ENCODE measurements around the gene RRM2. TPM values are rescaled to one million over a fixed set of nuclear protein-coding genes. Genes with fewer than 3 reads are reported as not detected.

The RRM2 gene
- polyA plus RNA-seq, 2 donors: 14.8 to 43.2 TPM

GRCh38 chr2:10137053-10137843, 14.7 kb downstream of the RRM2 start:
- Histone ChIP-seq H3K27me3 (ENCODE audit: control insufficient read depth in 1 of 2, insufficient read depth in 2 of 2, low read length in 2 of 2) (no peaks in the 10 kb centered on the region), H3K9me3 (ENCODE audit: control insufficient read depth in 2 of 2, insufficient read depth in 1 of 2, low read depth in 1 of 2, low read length in 1 of 2) (no peaks in the 10 kb centered on the region), H3K4me3 (ENCODE audit: low read depth in 1 of 2, low read length in 2 of 2) (no peak overlapping the region), H3K4me1 (ENCODE audit: control insufficient read depth in 2 of 2, insufficient read depth in 2 of 2, low read length in 1 of 2) (peaks cover 0 to 7% of the 10 kb centered on the region in 2 donors), H3K36me3 (ENCODE audit: control insufficient read depth in 2 of 2, insufficient read depth in 2 of 2, low read length in 1 of 2) (no peaks in the 10 kb centered on the region), H3K27ac (ENCODE audit: low read depth in 2 of 2, low read length in 1 of 2) (no peak overlapping the region)
- WGBS, 2 donors: 71 to 83% methylated on average over 10 of the region's 10 CpGs

GRCh38 chr2:10139536-10139935, 17.0 kb downstream of the RRM2 start:
- H3K9me3 ChIP-seq (ENCODE audit: control insufficient read depth in 2 of 2, insufficient read depth in 1 of 2, low read depth in 1 of 2, low read length in 1 of 2): no peaks in the 10 kb centered on the region
- no peaks in the 10 kb centered on the region for H3K27me3 ChIP-seq (ENCODE audit: control insufficient read depth in 1 of 2, insufficient read depth in 2 of 2, low read length in 2 of 2)
- no peak overlapping the region for H3K27ac ChIP-seq (ENCODE audit: low read depth in 2 of 2, low read length in 1 of 2)
- WGBS, 2 donors: 90 to 92% methylated on average over 6 of the region's 6 CpGs
- no peak overlapping the region for H3K4me3 ChIP-seq (ENCODE audit: low read depth in 1 of 2, low read length in 2 of 2)
- H3K4me1 ChIP-seq (ENCODE audit: control insufficient read depth in 2 of 2, insufficient read depth in 2 of 2, low read length in 1 of 2): peaks cover 0 to 7% of the 10 kb centered on the region in 2 donors
- H3K36me3 ChIP-seq (ENCODE audit: control insufficient read depth in 2 of 2, insufficient read depth in 2 of 2, low read length in 1 of 2): no peaks in the 10 kb centered on the region

- H3K36me3 ChIP-seq (ENCODE audit: control insufficient read depth in 2 of 2, insufficient read depth in 2 of 2, low read length in 1 of 2): no peaks in the 10 kb centered on the region
- H3K9me3 ChIP-seq (ENCODE audit: control insufficient read depth in 2 of 2, insufficient read depth in 1 of 2, low read depth in 1 of 2, low read length in 1 of 2): no peaks in the 10 kb centered on the region
- peaks cover 0 to 7% of the 10 kb centered on the region in 2 donors for H3K4me1 ChIP-seq (ENCODE audit: control insufficient read depth in 2 of 2, insufficient read depth in 2 of 2, low read length in 1 of 2)
- H3K4me3 ChIP-seq (ENCODE audit: low read depth in 1 of 2, low read length in 2 of 2): no peak overlapping the region
- no peaks in the 10 kb centered on the region for H3K27me3 ChIP-seq (ENCODE audit: control insufficient read depth in 1 of 2, insufficient read depth in 2 of 2, low read length in 2 of 2)
- H3K27ac ChIP-seq (ENCODE audit: low read depth in 2 of 2, low read length in 1 of 2): no peak overlapping the region
- 85 to 87% methylated on average over 16 of the region's 16 CpGs for WGBS, 2 donors
Observed at GRCh38 chr2:10140841-10141610, 18.5 kb downstream of the RRM2 start.

- Histone ChIP-seq H3K9me3 (ENCODE audit: control insufficient read depth in 2 of 2, insufficient read depth in 1 of 2, low read depth in 1 of 2, low read length in 1 of 2) (no peaks in the 10 kb centered on the region), H3K36me3 (ENCODE audit: control insufficient read depth in 2 of 2, insufficient read depth in 2 of 2, low read length in 1 of 2) (no peaks in the 10 kb centered on the region)
- 73 to 77% methylated on average over 32 of the region's 32 CpGs for WGBS, 2 donors
Observed at GRCh38 chr2:10141736-10142639, 19.4 kb downstream of the RRM2 start.

GRCh38 chr2:10142640-10142965, 20.1 kb downstream of the RRM2 start:
- H3K9me3 ChIP-seq (ENCODE audit: control insufficient read depth in 2 of 2, insufficient read depth in 1 of 2, low read depth in 1 of 2, low read length in 1 of 2): no peaks in the 10 kb centered on the region
- H3K27me3 ChIP-seq (ENCODE audit: control insufficient read depth in 1 of 2, insufficient read depth in 2 of 2, low read length in 2 of 2): no peaks in the 10 kb centered on the region
- peaks cover 0 to 3% of the 10 kb centered on the region in 2 donors for H3K4me1 ChIP-seq (ENCODE audit: control insufficient read depth in 2 of 2, insufficient read depth in 2 of 2, low read length in 1 of 2)
- no peak overlapping the region for H3K4me3 ChIP-seq (ENCODE audit: low read depth in 1 of 2, low read length in 2 of 2)
- H3K36me3 ChIP-seq (ENCODE audit: control insufficient read depth in 2 of 2, insufficient read depth in 2 of 2, low read length in 1 of 2): no peaks in the 10 kb centered on the region
- WGBS, 2 donors: 92 to 96% methylated on average over 11 of the region's 11 CpGs
- no peak overlapping the region for H3K27ac ChIP-seq (ENCODE audit: low read depth in 2 of 2, low read length in 1 of 2)

More at GRCh38 chr2:10141736-10142639, 19.4 kb downstream of the RRM2 start:
- peaks cover 0 to 9% of the 10 kb centered on the region in 2 donors for H3K4me1 ChIP-seq (ENCODE audit: control insufficient read depth in 2 of 2, insufficient read depth in 2 of 2, low read length in 1 of 2)
- no peak overlapping the region for H3K27ac ChIP-seq (ENCODE audit: low read depth in 2 of 2, low read length in 1 of 2)
- no peaks in the 10 kb centered on the region for H3K27me3 ChIP-seq (ENCODE audit: control insufficient read depth in 1 of 2, insufficient read depth in 2 of 2, low read length in 2 of 2)
- no peak overlapping the region for H3K4me3 ChIP-seq (ENCODE audit: low read depth in 1 of 2, low read length in 2 of 2)

- WGBS, 2 donors: 67 to 77% methylated on average over 16 of the region's 16 CpGs
- Histone ChIP-seq H3K36me3 (ENCODE audit: control insufficient read depth in 2 of 2, insufficient read depth in 2 of 2, low read length in 1 of 2) (no peaks in the 10 kb centered on the region), H3K9me3 (ENCODE audit: control insufficient read depth in 2 of 2, insufficient read depth in 1 of 2, low read depth in 1 of 2, low read length in 1 of 2) (no peaks in the 10 kb centered on the region), H3K27ac (ENCODE audit: low read depth in 2 of 2, low read length in 1 of 2) (peak overlapping the region in 1 of 2 donors; percentile 2), H3K4me1 (ENCODE audit: control insufficient read depth in 2 of 2, insufficient read depth in 2 of 2, low read length in 1 of 2) (peaks cover 0 to 2% of the 10 kb centered on the region in 2 donors), H3K4me3 (ENCODE audit: low read depth in 1 of 2, low read length in 2 of 2) (no peak overlapping the region), H3K27me3 (ENCODE audit: control insufficient read depth in 1 of 2, insufficient read depth in 2 of 2, low read length in 2 of 2) (no peaks in the 10 kb centered on the region)
Observed at GRCh38 chr2:10144771-10145518, 22.4 kb downstream of the RRM2 start.

- no peaks in the 10 kb centered on the region for H3K36me3 ChIP-seq (ENCODE audit: control insufficient read depth in 2 of 2, insufficient read depth in 2 of 2, low read length in 1 of 2)
- no peak overlapping the region for H3K27ac ChIP-seq (ENCODE audit: low read depth in 2 of 2, low read length in 1 of 2)
- no peaks in the 10 kb centered on the region for H3K9me3 ChIP-seq (ENCODE audit: control insufficient read depth in 2 of 2, insufficient read depth in 1 of 2, low read depth in 1 of 2, low read length in 1 of 2)
- H3K27me3 ChIP-seq (ENCODE audit: control insufficient read depth in 1 of 2, insufficient read depth in 2 of 2, low read length in 2 of 2): no peaks in the 10 kb centered on the region
- H3K4me1 ChIP-seq (ENCODE audit: control insufficient read depth in 2 of 2, insufficient read depth in 2 of 2, low read length in 1 of 2): peaks cover 0 to 2% of the 10 kb centered on the region in 2 donors
- no peak overlapping the region for H3K4me3 ChIP-seq (ENCODE audit: low read depth in 1 of 2, low read length in 2 of 2)
- 82 to 85% methylated on average over 13 of the region's 13 CpGs for WGBS, 2 donors
Observed at GRCh38 chr2:10145519-10146357, 23.2 kb downstream of the RRM2 start.

- Histone ChIP-seq H3K9me3 (ENCODE audit: control insufficient read depth in 2 of 2, insufficient read depth in 1 of 2, low read depth in 1 of 2, low read length in 1 of 2) (no peaks in the 10 kb centered on the region), H3K4me1 (ENCODE audit: control insufficient read depth in 2 of 2, insufficient read depth in 2 of 2, low read length in 1 of 2) (peaks cover 0 to 2% of the 10 kb centered on the region in 2 donors)
- 94 to 96% methylated on average over 14 of the region's 14 CpGs for WGBS, 2 donors
Observed at GRCh38 chr2:10146366-10147005, 23.9 kb downstream of the RRM2 start.

More at GRCh38 chr2:10146366-10147005, 23.9 kb downstream of the RRM2 start:
- Histone ChIP-seq H3K4me3 (ENCODE audit: low read depth in 1 of 2, low read length in 2 of 2) (no peak overlapping the region), H3K27ac (ENCODE audit: low read depth in 2 of 2, low read length in 1 of 2) (no peak overlapping the region), H3K36me3 (ENCODE audit: control insufficient read depth in 2 of 2, insufficient read depth in 2 of 2, low read length in 1 of 2) (no peaks in the 10 kb centered on the region), H3K27me3 (ENCODE audit: control insufficient read depth in 1 of 2, insufficient read depth in 2 of 2, low read length in 2 of 2) (no peaks in the 10 kb centered on the region)
